GM12873 (cell line): ENCODE data around the gene SNAPC5.

ENCODE experiments used
- CTCF ChIP-seq: IDR thresholded peaks from 2 replicates; pipeline ENCODE4 v1.5.1; 2012; ENCODE audit warnings: low read depth, mild to moderate bottlenecking, moderate library complexity, low read length, control low read depth; ENCODE audit not compliant: insufficient read depth; ENCODE audit errors: missing control alignments

SNAPC5 gene

GRCh38 chr15:66497502-66498455, at the start of gene SNAPC5:
Gene SNAPC5, minus strand, starts transcription at chr15:66497762. Its CDS starts 31 bp downstream, at chr15:66497731.
- TF ChIP-seq CTCF: peak; percentile 96

- TF ChIP-seq CTCF: no peak
Observed at GRCh38 chr15:66545255-66545654, 47.7 kb upstream of the SNAPC5 start.

GRCh38 chr15:66542896-66543295, 45.3 kb upstream of the SNAPC5 start:
- no peak for TF ChIP-seq CTCF

DNA sequence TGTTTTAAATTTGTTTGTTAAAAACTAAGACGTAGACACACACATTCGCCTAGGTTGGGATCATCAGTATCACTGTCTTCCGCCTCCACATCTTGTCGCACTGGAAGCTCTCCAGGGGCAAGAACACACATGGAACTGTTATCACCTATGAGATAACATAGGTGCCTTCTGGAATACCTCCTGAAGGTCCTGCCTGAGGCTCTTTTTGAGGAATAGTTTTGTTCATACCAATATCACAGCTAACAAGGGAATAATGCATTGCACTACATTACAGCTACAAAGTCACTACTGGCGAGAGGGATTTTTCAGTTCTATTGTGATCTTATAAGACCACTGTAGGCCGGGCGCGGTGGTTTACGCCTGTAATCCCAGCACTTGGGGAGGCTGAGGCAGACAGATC, 37.5 kb upstream of the SNAPC5 start:
- no peak for TF ChIP-seq CTCF

DNA sequence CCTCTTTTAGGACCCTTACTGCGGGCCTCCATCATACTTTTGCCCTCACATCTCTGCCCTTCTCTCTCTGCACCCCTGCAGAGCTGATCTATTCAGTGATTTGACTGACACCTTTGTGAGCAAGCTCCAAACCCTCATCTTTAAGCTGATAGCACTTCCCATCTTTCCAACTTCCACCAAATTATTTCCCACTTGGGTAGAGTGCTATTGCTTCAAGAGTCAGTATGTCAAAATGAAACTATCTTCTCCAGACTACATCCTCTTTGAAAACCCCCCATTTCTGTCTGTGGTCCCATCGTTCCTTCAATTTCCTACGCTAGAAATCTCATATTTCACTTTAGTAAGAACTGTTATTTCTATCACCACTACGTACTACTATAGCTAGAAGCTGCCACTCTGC, 27.3 kb upstream of the SNAPC5 start:
- no peak for TF ChIP-seq CTCF

DNA sequence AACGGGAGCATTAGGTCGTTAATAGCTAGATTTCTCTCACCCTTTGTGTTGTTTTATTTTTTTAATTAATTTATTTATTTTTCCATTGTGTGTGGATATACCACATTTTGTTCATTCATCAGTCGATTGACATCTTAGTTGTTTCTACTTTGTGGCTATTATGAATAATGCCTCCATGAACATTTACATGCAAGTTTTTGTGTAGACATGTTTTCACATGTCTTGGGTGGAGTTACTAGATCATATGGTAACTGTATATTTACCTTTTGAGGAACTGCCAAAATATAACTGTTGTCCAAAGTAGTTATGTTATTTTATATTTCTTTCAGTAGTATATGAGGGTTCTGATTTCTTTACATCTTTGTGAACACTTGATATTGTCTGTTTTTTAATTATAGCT, 26.4 kb upstream of the SNAPC5 start:
- TF ChIP-seq CTCF: no peak

- no peak for TF ChIP-seq CTCF
Observed at GRCh38 chr15:66515901-66516322, 18.4 kb upstream of the SNAPC5 start.
